C4-2B (cell line): ENCODE results near the gene SKIC2.
"Not testable (repeated sequence)": the region's sequence is repeated elsewhere in the genome, so short reads cannot be mapped to it uniquely, and the experiment has no call there.

Experiments
- ZFX ChIP-seq: fragments of 450-650 bp; IDR thresholded peaks from 2 replicates; pipeline ENCODE4 v1.6.1; 2017
- TF ChIP-seq, protein P1 (sequence below): fragments of 450-650 bp; conservative IDR thresholded peaks from 2 replicates; pipeline ENCODE4 v1.5.1; 2017; ENCODE audit warnings: mild to moderate bottlenecking

DNA sequence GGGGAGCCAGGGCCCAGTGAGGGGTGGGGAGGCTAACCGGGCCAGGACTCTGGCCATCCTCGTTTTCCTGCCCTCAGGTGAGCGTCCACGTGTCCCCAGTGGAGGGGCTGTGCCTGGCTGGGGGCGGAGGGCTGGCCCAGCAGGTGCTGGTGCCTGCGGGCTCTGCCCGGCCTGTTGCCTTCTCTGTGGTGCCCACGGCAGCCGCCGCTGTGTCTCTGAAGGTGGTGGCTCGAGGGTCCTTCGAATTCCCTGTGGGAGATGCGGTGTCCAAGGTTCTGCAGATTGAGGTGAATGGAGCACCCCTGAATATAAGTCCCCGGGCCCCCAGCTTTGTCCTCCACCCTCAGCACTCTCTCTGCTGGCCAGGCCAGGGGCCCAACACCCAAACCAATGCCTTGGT lies 35.4 kb downstream of the SKIC2 start:
- TF ChIP-seq, protein P1, sequence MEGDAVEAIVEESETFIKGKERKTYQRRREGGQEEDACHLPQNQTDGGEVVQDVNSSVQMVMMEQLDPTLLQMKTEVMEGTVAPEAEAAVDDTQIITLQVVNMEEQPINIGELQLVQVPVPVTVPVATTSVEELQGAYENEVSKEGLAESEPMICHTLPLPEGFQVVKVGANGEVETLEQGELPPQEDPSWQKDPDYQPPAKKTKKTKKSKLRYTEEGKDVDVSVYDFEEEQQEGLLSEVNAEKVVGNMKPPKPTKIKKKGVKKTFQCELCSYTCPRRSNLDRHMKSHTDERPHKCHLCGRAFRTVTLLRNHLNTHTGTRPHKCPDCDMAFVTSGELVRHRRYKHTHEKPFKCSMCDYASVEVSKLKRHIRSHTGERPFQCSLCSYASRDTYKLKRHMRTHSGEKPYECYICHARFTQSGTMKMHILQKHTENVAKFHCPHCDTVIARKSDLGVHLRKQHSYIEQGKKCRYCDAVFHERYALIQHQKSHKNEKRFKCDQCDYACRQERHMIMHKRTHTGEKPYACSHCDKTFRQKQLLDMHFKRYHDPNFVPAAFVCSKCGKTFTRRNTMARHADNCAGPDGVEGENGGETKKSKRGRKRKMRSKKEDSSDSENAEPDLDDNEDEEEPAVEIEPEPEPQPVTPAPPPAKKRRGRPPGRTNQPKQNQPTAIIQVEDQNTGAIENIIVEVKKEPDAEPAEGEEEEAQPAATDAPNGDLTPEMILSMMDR, result not testable (repeated sequence)
- TF ChIP-seq ZFX, result not testable (repeated sequence)
